Activated CD4-positive, CD25-positive, alpha-beta regulatory T cell (primary cell): Measurements from ENCODE around the gene ARHGAP26.

Source experiments
- DNase-seq, 4 experiments: peaks; one replicate each; lab custom pipeline; 2025; lab: John Stamatoyannopoulos, UW

The ARHGAP26 gene

DNA sequence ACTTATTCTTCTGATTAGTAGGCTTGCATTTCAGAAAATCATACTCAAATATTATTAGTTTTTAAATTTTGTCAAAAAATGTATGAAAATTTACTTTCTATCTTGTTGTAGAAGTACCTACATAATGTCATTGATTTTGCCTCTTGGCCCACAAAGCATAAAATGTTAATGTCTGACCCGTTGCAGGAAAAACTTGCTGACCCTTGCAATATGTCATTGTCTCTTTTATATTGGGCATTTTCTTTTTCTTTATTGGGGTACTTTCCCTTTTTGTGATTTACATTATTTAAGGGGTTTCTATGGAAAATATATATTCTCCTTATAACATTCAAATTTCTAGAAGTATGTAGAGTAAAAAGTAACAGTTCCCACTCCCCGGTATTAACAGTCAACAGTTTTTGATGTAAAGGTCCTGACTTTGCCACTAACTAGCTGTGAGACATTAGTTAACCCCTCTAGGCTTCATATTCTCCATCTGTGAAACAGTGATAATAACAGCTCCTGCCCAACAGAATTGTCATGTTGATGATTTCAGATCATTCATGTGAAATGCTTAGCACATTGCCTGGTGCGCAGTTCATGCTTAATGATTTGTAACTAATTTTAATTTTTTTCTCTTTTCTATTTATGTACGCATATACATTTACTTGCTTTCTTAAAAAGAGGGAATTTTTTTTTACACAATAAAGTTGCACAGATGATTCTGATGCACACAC, 243.2 kb downstream of the ARHGAP26 start:
- no peak for DNase-seq

DNA sequence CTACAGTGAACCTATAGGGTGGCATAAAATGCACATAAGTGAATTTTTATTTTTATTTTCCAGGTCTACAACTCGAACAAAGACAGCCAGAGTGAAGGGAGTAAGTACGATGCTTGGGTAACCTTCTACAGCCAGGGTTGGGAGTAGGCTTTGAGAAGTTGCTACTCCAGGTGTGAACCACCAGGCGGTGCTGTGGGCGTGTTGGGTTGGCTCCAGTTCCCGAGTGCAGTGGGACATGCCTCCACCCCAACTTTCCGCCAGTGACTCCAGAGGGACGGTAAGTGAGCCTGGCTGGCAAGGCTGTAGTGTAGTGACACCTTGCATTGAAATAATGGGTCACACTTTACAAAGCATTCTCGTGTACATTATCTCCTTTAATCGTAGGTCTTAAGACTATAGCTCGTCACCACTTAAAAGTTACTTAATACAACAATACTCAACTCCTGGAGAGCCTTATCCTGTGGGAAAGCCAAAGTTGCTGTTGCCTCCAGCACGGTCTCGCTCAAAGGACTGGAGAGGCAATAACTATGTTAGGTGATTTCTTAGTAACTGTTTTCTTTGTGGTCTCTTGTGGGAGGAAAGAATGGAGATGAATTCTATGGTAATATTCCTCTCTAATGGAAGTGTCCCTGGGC, 244.0 kb downstream of the ARHGAP26 start:
- DNase-seq = no peak

DNA sequence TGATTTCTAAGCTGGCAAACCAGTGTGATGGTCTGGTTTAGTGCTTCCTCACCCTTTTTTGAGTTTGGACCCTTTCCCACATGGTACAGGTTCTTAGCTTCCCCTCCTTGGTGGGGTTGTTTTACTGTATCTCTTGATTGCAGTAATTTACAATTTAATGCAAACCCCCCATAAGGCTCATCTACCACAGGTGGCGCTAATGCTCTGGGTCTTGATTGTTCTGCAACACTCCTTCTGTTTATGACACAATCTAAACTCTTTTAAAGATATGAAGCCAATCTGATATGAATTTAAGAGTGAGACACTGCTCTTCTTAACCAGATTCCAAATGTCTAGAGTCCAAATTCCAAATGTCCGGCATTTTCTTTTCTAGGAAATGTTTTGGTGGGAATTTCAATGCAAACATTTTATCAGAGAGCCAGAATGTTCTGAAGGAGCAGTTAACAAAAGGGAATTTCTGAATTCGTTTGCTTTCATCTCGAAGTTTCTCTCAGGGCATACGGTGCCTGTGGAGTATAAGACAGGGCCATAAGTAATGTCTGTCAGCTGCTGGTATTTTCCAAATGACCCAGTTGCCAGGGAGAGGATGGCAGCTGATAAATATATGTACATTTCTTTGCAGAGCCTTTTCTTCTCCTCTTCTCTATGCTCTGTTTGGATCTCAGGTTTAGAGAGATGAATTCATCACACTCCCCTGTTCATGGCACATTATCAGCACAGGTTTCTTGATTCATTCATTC, 246.8 kb downstream of the ARHGAP26 start:
- DNase-seq = peak in 2 of 4 experiments; percentile 1 to 18

DNA sequence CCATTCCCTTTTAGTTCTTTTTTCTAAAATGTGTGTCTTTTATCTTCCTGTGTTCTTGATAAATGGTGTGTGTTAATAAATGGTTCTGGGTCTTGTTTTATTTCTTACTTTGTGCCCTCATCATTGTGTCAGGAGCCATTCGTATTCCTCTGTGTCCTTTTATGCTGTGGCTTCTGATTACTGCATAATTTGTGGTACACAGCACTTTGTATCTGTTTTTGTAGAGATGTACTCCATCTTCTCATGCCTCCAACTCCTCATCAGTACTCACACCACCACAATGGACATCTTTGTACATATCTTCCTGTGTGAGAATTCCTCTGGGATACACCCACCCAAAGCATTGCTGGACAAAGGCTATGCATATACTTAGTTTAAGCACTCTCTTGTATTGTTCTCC, 247.4 kb downstream of the ARHGAP26 start:
- DNase-seq = no peak

DNA sequence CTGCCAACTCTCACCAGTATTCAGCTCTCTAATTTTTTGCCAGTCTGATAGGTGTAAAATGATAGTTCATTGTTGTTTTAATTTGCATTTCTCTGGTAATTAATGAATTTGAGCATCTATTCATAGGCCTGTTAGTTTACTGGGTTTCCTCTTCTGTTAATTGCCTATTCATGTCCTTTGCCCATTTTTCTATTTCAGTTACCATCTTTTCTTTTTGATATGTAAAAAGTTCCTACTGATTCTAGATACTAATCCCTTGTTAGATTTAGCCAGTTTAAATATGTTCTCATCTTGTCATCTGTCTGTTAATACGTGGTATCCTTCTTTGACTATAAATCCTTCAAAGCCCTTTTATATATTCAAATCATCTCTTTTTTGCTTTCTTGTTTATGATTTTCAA, 247.8 kb downstream of the ARHGAP26 start:
- DNase-seq = no peak

DNA sequence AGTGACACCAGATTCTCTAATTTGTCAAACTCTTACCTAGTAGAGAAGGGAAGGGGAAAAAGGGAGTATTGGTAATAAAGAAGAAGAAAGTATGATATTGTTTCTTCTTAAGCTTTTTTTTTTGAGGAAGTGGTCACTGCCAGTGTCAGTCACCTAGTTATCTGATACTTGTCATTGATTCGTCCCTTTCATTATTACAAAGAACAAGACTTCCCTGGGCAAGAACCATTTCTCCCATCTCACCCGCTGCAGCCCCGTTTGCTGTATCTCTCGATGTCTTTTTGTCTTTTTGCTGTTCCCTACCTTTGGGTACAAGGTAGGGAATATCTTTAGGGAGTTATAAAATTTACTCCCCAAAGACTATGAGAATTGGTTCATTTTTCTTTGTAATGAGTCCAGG, 249.0 kb downstream of the ARHGAP26 start:
- no peak for DNase-seq

DNA sequence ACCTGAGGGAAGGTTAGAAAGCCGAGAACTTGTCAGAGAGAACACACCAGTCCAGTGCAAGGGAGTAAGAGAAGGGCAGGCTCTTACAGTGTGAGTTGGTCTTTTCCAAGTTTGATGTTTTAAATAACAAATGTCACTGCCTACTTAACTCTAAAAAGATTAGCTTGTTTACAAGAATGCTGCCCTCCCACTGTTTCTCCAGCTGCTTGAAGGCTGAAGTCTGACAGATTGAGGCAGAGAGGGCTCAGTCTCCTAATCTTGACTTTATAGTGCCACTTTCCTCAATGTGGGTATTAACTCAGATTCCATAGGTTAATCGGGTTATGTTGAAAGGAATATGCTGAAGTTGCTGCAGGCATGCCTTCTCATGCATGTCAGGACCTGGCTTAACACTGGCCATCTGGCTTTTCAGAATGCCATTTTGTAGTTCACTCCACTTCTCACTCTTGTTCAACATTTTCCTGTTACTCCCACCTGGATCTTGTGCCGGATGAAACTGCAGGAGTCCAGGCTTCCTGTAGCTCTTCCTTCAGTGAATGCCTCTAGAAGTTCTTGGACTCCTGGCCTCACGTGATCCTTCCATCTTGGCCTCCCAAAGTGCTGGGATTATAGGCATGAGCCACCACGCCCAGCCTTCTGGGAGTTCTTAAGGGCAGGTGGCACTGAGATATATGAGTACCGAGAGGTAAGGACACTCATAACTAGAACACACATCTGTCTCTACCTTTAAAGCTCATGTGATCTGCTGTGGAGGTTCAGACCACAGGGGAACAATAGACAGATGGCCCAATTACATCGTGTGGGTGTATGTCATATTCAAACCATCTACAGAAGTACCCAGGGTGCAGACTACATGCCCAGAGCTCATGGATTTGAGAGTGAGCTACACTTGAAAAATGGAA, 249.7 kb downstream of the ARHGAP26 start:
- no peak for DNase-seq

DNA sequence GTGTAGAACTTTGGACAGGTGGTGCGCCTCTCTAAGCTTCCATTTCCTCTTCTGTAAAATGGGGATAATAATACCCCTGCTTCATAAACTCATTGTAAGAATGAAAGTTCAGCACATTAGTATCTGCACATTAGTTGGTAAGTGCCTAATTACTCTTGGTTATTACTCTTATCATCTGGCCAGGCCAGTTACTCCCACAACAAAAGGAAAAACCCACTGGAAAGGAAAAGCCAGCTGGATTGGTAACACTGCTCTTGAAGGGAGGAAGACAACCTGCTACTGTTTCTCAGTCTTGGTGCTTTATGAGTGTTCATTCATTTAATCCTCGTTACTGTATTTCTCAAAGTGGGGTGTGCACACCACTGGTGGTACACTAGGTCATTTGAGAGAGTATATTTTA, 251.4 kb downstream of the ARHGAP26 start:
- DNase-seq = no peak

DNA sequence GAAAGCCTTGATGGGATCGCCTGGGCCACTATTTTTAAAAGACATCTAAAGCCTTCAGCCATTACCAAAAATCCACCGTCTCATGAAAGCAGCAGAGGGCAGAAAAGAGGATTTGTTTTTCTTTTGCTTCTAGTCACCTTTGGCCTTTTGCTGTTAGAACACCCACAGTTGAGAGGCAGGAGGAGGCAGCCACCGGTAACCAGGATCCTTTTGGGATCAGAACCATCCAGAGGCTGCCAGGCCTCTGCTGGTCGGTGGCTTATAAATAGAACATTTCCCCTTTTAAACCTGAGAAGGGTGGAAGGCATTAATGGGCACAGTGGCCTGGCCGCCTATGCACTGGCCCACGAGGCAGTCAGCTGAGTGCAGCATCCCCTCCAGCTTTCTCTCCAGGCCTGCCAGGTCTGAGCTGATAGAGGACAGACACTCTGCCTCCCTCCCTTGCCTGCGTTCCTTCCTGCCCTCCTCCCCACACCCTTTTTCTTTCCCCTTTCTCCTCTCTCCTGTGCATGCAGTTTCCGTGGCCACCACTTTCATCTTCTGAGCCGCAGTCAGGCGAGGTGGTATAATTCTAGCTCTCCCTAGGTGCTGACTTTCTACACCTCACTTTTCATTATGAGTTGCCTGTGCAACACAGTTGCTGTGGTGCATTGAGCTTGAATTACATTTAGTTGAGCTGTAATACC, 253.4 kb downstream of the ARHGAP26 start:
- DNase-seq = no peak

DNA sequence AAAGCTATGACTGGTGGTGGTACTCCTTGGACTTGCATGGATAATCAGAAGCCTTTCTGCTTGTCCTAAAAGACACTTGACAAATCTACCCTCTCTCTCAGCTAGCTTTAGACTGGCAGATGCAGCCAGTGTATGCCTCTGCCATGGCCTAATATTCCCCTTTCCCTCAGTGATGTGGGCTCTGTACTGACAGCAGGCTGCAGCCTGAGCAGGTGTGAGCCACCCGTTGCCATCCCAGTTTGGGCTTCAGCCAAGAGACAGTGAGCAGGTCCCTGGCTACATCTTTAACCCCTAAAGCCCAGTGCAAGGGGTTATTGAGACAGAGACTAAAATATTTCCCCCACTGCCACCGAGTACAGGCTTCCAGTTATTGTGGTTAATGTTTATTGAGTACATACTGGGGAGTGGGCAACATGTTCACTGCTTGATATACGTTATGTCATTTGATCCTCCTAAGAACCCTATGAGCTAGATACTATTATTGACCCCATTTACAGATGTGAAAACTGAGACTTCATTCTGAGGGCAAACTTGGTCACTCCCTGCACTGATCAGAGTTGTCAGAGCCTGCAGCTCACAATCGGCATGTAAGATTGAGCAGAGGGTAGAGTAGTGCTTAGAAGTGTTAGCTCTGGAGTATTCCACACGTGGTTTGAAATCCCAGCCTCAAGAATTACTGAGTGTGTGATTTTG, 254.2 kb downstream of the ARHGAP26 start:
- no peak for DNase-seq

DNA sequence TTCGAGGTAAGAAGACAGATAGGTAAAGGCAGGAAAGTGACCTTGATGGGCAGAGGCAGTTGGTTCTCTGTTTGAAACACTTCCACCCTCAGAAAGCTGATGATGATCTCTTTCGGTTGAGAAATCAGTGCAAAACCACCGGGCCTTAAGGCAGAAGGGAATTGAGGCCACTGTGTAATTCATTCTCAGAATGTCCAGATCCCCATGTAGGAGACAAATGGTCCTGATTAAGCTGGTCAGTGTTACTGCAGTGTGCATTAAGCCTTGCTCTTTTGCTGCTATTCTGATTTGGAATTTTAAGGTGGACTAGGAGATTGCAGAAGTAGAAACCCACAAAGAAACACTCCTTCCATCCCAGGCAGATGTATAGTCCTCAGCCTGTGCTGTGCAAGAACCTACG, 255.2 kb downstream of the ARHGAP26 start:
- no peak for DNase-seq

DNA sequence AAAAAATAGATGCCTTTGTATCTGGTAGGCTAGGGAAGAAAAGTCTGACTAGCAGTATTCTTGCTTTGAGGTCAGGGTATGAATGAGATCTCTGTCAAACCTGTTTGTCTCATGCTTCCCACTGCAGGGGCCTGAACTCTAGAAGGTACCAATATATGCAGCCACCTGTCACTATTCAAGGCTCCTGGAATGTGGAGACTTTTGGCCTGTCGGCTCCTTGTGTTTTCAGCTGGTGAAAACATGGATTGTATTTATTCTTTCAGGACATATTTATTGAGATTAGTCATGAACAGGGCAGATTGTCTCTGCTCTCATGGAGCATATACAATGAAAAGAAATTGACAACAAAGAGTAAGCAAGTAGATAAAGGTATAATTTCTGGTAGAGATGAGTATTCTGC, 255.8 kb downstream of the ARHGAP26 start:
- DNase-seq = no peak

DNA sequence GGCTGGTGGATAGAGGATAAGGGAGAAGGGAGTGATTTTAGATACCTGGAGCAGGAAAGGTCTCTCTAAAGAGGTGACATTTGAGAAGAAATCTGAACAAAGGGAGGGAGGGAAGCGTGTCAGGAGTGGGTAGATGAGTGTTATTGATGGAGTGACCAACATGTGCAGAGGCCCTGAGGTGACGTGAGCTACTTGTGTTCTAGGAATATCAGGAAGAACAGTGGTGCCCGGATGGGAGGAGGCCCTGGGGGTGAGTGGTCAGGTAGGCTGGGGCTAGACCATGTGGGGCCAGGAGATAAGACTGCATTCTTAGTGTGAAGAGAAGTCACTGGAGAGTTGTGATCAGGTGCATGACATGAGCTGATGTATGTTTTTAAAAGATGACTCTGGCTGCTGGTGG, 256.2 kb downstream of the ARHGAP26 start:
- no peak for DNase-seq

DNA sequence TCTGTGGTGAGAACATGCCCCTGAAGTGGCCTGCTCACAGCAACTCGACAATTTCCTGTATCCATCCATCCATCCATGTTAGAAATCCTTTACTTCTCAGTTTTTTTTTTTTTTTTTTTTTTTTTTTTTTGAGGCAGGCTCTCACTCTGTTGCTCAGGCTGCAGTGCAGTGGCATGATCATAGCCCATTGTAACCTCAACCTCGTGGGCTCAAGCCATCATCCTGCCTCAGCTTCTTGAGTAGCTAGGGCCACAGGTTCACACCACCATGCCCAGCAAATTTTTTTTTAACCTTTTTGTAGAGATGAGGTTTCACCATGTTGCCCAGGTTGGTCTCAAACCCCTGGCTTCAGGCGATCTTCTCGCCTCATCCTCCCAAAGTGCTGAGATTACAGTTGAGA, 259.1 kb downstream of the ARHGAP26 start:
- DNase-seq = no peak

DNA sequence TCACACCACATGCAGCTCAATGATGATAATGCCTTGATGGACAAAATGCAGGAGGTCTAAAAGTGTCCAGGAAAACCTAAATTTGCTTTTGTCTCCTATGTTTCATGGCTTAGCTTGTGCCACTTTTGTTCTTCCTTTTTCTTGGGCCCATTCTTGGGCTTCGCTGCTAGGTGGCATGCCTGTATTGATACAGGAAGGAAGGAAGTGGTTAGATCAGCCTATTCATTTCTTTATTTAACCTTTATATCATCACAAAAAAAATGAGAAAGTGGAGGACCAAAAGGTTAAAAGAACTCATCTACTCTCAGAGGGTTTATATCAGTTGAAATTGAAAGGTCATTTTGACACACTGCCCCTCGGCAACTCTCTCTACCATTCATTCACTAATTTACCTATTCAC, 260.2 kb downstream of the ARHGAP26 start:
- DNase-seq = no peak

DNA sequence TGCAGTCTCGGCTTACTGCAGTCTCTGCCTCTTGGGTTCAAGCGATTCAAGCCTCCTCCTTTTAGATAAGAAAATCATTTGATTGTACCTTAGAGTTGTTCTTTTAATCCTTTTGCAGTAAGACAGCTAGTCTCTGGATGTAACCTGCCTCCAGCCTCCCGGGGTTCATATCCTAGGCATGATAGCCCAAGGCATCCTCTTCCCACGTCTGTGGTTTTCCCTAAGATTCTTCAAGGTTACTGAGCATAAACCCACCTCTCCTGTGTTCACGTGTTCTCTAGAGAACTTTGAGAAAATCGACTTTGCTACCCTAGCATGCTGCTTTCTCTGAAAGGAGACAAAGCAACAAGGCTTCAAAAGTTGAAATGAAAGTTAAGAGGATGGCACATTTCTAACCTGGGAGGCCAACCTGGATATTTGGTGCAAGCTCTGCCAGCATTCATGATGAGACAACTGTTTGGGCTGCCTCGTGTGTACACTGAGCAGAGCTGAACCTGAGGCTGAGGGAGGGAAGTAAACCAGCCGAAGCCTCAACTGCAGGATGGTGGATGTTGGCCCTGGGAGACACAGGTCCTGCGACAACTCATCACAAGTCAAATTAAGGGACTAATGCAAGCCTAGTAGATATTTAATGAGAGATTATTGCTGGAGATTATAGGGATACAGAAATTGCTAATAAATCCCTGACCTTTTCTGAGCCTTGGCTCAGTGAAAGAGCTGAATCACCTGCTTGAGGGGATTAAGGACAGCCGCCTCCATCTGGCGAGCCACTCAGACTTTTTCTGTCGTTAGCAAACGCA, 261.8 kb downstream of the ARHGAP26 start:
- DNase-seq = no peak

DNA sequence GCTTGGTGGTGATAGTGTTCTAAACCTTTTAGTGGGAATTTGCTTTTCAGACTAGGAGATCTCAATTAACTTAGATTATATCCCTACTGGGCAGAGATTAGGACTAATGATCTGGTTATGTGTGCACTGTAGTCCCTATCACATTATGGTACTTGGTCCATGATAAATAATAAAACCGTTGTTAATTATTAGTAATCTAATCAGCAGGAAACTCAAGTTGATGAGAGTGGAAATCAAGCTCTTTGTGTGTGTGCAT, 262.3 kb downstream of the ARHGAP26 start:
- no peak for DNase-seq

DNA sequence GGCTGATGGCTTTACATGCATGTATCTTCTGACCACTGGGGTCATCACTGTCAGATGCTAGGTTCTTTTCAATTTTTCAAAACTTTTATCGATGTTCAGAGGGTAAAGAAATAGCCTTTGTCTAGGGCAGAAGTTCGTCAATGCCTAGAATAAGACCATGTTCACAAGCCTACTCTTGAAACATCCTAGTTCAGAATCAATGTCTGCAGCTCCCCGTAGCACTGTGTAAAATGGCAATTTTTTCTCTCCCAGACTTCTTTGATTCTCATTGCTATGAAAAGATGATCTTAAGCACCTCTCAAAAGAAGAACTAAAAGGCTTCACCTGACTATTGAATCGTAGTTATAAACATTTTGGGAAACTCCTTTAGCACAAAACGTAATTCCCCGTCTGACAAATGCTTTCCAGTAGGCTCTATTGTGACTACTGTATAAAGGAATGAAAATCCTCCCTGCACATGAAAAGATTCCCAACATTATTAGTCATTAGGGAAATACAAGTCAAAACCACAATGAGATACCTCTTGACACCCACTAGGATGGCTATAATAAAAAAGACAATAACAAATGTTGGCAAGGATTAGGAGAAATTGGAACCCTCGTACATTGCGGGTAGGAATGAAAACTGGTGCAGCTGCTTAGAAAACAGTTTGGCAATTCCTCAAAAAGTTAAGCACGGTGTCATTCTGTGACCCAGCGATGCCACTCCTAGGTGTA, 263.5 kb downstream of the ARHGAP26 start:
- no peak for DNase-seq

DNA sequence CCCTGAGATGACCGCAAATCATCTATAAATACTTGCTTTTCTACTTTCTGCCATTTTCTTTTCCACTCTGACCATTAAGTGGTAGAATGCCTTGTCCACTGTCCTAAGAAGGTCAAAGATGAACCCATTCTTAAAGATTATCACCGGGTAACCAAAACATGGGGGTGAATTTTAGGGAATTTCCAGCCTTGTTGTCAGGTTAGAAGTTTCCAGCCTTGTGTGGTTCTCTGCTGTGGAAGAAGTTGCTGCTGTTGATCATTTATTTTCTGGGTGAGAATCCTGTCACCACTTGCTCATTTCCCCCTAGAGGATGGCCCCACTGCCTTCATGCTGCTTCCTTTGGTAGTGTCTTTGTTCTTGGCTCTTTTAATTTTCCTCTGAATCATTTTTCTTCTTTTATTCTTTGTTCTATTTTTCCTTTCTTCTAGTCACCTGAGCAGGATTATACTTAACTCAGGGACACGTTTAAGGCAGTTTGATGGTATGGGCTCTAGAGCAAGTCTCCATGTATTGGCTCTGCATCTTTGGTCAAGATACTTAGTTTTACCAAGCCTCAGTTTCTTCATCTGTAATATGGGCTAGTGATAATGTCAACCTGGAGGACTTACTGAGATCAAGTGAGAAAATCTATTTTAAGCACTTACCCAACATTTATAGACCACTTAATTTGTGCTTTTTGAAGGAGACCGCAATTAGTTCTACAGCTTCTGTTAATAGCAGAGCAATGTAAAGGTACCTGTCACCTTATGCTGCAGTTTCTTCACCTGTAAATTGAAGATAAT, 266.2 kb downstream of the ARHGAP26 start:
- DNase-seq = no peak
